ENCODE results near the gene KCNQ2. TPM values are rescaled to one million over a fixed set of nuclear protein-coding genes. Genes with fewer than 3 reads are reported as not detected.

Gene KCNQ2
- total RNA-seq, 1 experiment from 2014 or later: 86.5 TPM

GRCh38 chr20:63503524-63503923 lies 31.1 kb upstream of the KCNQ2 start:
- POLR2A ChIA-PET: interaction anchor here (1.3 kb wide), 1 partner anchor 17 kb away, joined by 3 read pairs; the partner anchor contains the start of gene PPDPF
- TF ChIP-seq EZH2 (IDR thresholded peaks at IDR 0.05) (no peak), YY1 (IDR thresholded peaks at IDR 0.05; ENCODE audit: extremely low read depth, insufficient replicate concordance, low read depth, low read length) (no peak), TCF7L2 (IDR thresholded peaks at IDR 0.05; ENCODE audit: borderline replicate concordance, extremely low read depth, insufficient read depth, insufficient read length) (no peak), SIN3A (IDR thresholded peaks at IDR 0.05; ENCODE audit: low read depth) (no peak), CEBPB (IDR thresholded peaks at IDR 0.05; ENCODE audit: low read depth) (no peak), EZH2phosphoT487 (IDR thresholded peaks at IDR 0.05; ENCODE audit: borderline replicate concordance) (no peak), ELF1 (IDR thresholded peaks at IDR 0.05; ENCODE audit: borderline replicate concordance, low read depth) (no peak), MAX (IDR thresholded peaks at IDR 0.05) (no peak), CTCF (IDR thresholded peaks at IDR 0.05 in 2 of 3, conservative IDR thresholded peaks at IDR 0.05 in 1 of 3; ENCODE audit: borderline replicate concordance in 1 of 3, insufficient read depth in 1 of 3, low read depth in 2 of 3, low read length in 2 of 3) (no peak), FOSL1 (IDR thresholded peaks at IDR 0.05; ENCODE audit: low read depth) (no peak), CBX3 (IDR thresholded peaks at IDR 0.05; ENCODE audit: low read depth) (no peak), EGR1 (IDR thresholded peaks at IDR 0.05; ENCODE audit: low read depth) (no peak), ZNF274 (IDR thresholded peaks at IDR 0.05; ENCODE audit: low read depth, low read length) (no peak), RAD21 (IDR thresholded peaks at IDR 0.05; ENCODE audit: low read depth) (no peak), POLR2AphosphoS5 (IDR thresholded peaks at IDR 0.05; ENCODE audit: low read depth, low read length) (no peak), POLR2A (IDR thresholded peaks at IDR 0.05; ENCODE audit: borderline replicate concordance, extremely low read depth, insufficient read depth, insufficient read length) (no peak), REST (IDR thresholded peaks at IDR 0.05; ENCODE audit: low read depth) (no peak), SP1 (IDR thresholded peaks at IDR 0.05; ENCODE audit: low read depth) (no peak), ATF3 (IDR thresholded peaks at IDR 0.05) (no peak), ZBTB33 (IDR thresholded peaks at IDR 0.05; ENCODE audit: extremely low read depth, insufficient replicate concordance, low read length) (no peak)

More at GRCh38 chr20:63503524-63503923, 31.1 kb upstream of the KCNQ2 start:
- BruUV-seq (replicated peaks): no TSS peak
- ChIA-PET RAD21 (ENCODE audit: low non-redundant PET in 1 of 2, low total read pairs in 2 of 2, uncharacterized antibody in 2 of 2, unreplicated experiment in 2 of 2) (no interaction called here), CTCF (no interaction called here)
- no peaks in the 10 kb centered on the region; a peak in 1 of 4 replicates for H3K9me3 ChIP-seq (ENCODE audit: control insufficient read depth in 1 of 2, insufficient read depth in 1 of 2, low read depth in 1 of 2, low read length in 2 of 2)
- H4K20me1 ChIP-seq (ENCODE audit: insufficient read depth): no peaks in the 10 kb centered on the region
- ATAC-seq: no peak
- no peak overlapping the region for H2AFZ ChIP-seq (ENCODE audit: low read depth, low read length, poor library complexity, severe bottlenecking)
- intact Hi-C loops (cut with micrococcal nuclease): no loop called here
- no peak overlapping the region for H3K27ac ChIP-seq (ENCODE audit: low read depth, low read length)
- no peak overlapping the region for H3K4me3 ChIP-seq (replicated peaks in 1 of 2; ENCODE audit: low read depth in 1 of 2, low read length in 2 of 2)
- H3K79me2 ChIP-seq (ENCODE audit: insufficient read depth, low read length): peaks cover under 1% of the 10 kb centered on the region; the same call in 1 of the 2 replicates
- no peaks in the 10 kb centered on the region for H3K36me3 ChIP-seq (ENCODE audit: control insufficient read depth in 1 of 2, insufficient read depth in 2 of 2, low read length in 2 of 2)
- H3K4me2 ChIP-seq (ENCODE audit: low read length): no peak overlapping the region
- DNase-seq (ENCODE audit: low read depth, low spot score): no peak
- H3K27me3 ChIP-seq (ENCODE audit: insufficient read depth, low read length): no peaks in the 10 kb centered on the region
- peaks cover 12 to 22% of the 10 kb centered on the region in 2 experiments for H3K4me1 ChIP-seq (ENCODE audit: control insufficient read depth in 1 of 2, insufficient read depth in 2 of 2, low read length in 2 of 2)
- H3K9ac ChIP-seq (ENCODE audit: low read length): no peak overlapping the region
- H3K9me2 ChIP-seq (ENCODE audit: insufficient read depth): no peaks in the 10 kb centered on the region

Data from HCT116 (cell line).